Liver (tissue), 9 donors: ENCODE results near the gene EEFSEC. TPM values are rescaled to one million over a fixed set of nuclear protein-coding genes. Genes with fewer than 3 reads are reported as not detected.

Experiments used
- DNase-seq: peaks from one replicate; pipeline ENCODE4 v3.0.0-alpha.2; 2017; ENCODE audit warnings: low spot score
- H3K27ac ChIP-seq, 2 donors: one replicate each; pipeline ENCODE4 v1.7.0; 2013; ENCODE audit warnings: inconsistent platforms in 2 of 2, low read length in 2 of 2, control low read depth in 1 of 2, low read depth in 1 of 2, mild to moderate bottlenecking in 1 of 2
- H3K27me3 ChIP-seq, 4 donors: one replicate each; pipeline versions ENCODE4 v1.6.1 to v1.7.0; 2013; ENCODE audit warnings: low read length in 3 of 4, inconsistent platforms in 1 of 4, mild to moderate bottlenecking in 1 of 4, moderate library complexity in 1 of 4; ENCODE audit not compliant: control insufficient read depth in 4 of 4, insufficient read depth in 4 of 4
- H3K36me3 ChIP-seq, 4 donors: one replicate each; pipeline versions ENCODE4 v1.6.1 to v1.7.0; 2013; ENCODE audit warnings: low read length in 3 of 4, mild to moderate bottlenecking in 3 of 4, low read depth in 1 of 4, moderate library complexity in 1 of 4; ENCODE audit not compliant: control insufficient read depth in 4 of 4, insufficient read depth in 3 of 4
- H3K4me1 ChIP-seq, 4 donors: one replicate each; pipeline versions ENCODE4 v1.6.1 to v1.7.0; 2013; ENCODE audit warnings: low read length in 3 of 4, mild to moderate bottlenecking in 3 of 4, moderate library complexity in 1 of 4; ENCODE audit not compliant: control insufficient read depth in 4 of 4, insufficient read depth in 4 of 4
- H3K4me3 ChIP-seq, 3 donors: one replicate each; pipeline versions ENCODE4 v1.6.1 to v1.7.0; 2013; ENCODE audit warnings: low read length in 3 of 3, control low read depth in 1 of 3, low read depth in 1 of 3, mild to moderate bottlenecking in 1 of 3
- H3K9ac ChIP-seq, 2 donors: one replicate each; pipeline ENCODE4 v1.7.0; 2013; ENCODE audit warnings: low read length in 2 of 2, mild to moderate bottlenecking in 2 of 2, moderate library complexity in 2 of 2, control low read depth in 1 of 2, low read depth in 1 of 2
- H3K9me3 ChIP-seq, 4 donors: one replicate each; pipeline versions ENCODE4 v1.6.1 to v1.7.0; 2013; ENCODE audit warnings: low read length in 3 of 4; ENCODE audit not compliant: control insufficient read depth in 4 of 4
- EGR1 ChIP-seq, 2 donors: IDR thresholded peaks; 2 replicates each; pipeline ENCODE4 v1.6.1; 2016 to 2018; ENCODE audit warnings: antibody characterized with exemption in 2 of 2, low read depth in 2 of 2
- FOXA1 ChIP-seq: IDR thresholded peaks from 2 replicates; pipeline ENCODE4 v1.6.1; 2016; ENCODE audit warnings: antibody characterized with exemption
- FOXA2 ChIP-seq: IDR thresholded peaks from 2 replicates; pipeline ENCODE4 v1.6.1; 2016; ENCODE audit warnings: antibody characterized with exemption
- GABPA ChIP-seq, 2 donors: IDR thresholded peaks in 1 of 2; conservative IDR thresholded peaks in 1 of 2; 2 replicates each; pipeline ENCODE4 v1.6.1; 2016; ENCODE audit warnings: antibody characterized with exemption in 2 of 2, mild to moderate bottlenecking in 1 of 2, moderate library complexity in 1 of 2
- HNF4A ChIP-seq, 2 donors: conservative IDR thresholded peaks; 2 replicates each; pipeline ENCODE4 v1.6.1; 2016; ENCODE audit warnings: antibody characterized with exemption in 2 of 2, mild to moderate bottlenecking in 2 of 2
- HNF4G ChIP-seq: IDR thresholded peaks from 2 replicates; pipeline ENCODE4 v1.6.1; 2016; ENCODE audit warnings: antibody characterized with exemption
- JUND ChIP-seq, 2 donors: IDR thresholded peaks; 2 replicates each; pipeline ENCODE4 v1.6.1; 2016; ENCODE audit warnings: antibody characterized with exemption in 2 of 2
- NR2F2 ChIP-seq: IDR thresholded peaks from 2 replicates; pipeline ENCODE4 v1.6.1; 2016; ENCODE audit warnings: antibody characterized with exemption
- RAD21 ChIP-seq, 2 donors: IDR thresholded peaks; 2 replicates each; pipeline ENCODE4 v1.6.1; 2016; ENCODE audit warnings: antibody characterized with exemption in 2 of 2, mild to moderate bottlenecking in 2 of 2
- SP1 ChIP-seq: IDR thresholded peaks from 2 replicates; pipeline ENCODE4 v1.6.1; 2018; ENCODE audit warnings: antibody characterized with exemption, mild to moderate bottlenecking
- TAF1 ChIP-seq: conservative IDR thresholded peaks from 2 replicates; pipeline ENCODE4 v1.6.1; 2016; ENCODE audit warnings: antibody characterized with exemption, mild to moderate bottlenecking
- YY1 ChIP-seq: IDR thresholded peaks from 2 replicates; pipeline ENCODE4 v1.6.1; 2016; ENCODE audit warnings: antibody characterized with exemption, mild to moderate bottlenecking
- WGBS: extraction: QIAGEN DNeasy Blood & Tissue Kit; methylation state at CpG from one replicate; pipeline ENCODE4 v1.1.7; 2013; 5-methylcytosine and 5-hydroxymethylcytosine counted together
- polyA plus RNA-seq, 2 donors: library from polyadenylated mRNA; stranded (reverse) in 1 of 2; unstranded in 1 of 2; fragments of 200-250 nt in 1 of 2; fragments of >200 nt in 1 of 2; fragmentation: Nextera tagmentation in 1 of 2; extraction: Ambion mirVana in 1 of 2; gene quantifications; one replicate each; pipeline versions ENCODE4 v1.2.1 to v1.2.3, GENCODE V29; 2013 to 2015
- total RNA-seq, 2 donors: library from RNA; depleted of rRNA; stranded (reverse); fragments of >200 nt; gene quantifications; one replicate each; pipeline ENCODE4 v1.2.3, GENCODE V29; 2014
- TF ChIP-seq, protein P1 (sequence below): IDR thresholded peaks from 2 replicates; pipeline ENCODE4 v1.6.1; 2016; ENCODE audit warnings: antibody characterized with exemption
- TF ChIP-seq, protein P2 (sequence below): fragments of 150-350 bp; IDR thresholded peaks from 2 replicates; pipeline ENCODE4 v1.5.1; 2017; ENCODE audit warnings: improper control_type of control experiment, low read depth, low read length; ENCODE audit not compliant: missing input control
- TF ChIP-seq, protein P3 (sequence below): IDR thresholded peaks from 2 replicates; pipeline ENCODE4 v1.6.1; 2016; ENCODE audit warnings: antibody characterized with exemption
- TF ChIP-seq, protein P4 (sequence below): IDR thresholded peaks from 2 replicates; pipeline ENCODE4 v1.6.1; 2016; ENCODE audit warnings: antibody characterized with exemption, mild to moderate bottlenecking
- TF ChIP-seq, protein P5 (sequence below): IDR thresholded peaks from 2 replicates; pipeline ENCODE4 v1.6.1; 2016; ENCODE audit warnings: antibody characterized with exemption
- donor health status: healthy.
- donor health status: healthy.
- donor health status: healthy.
- donor health status: healthy.
- donor health status: healthy.

The EEFSEC gene
- total and polyA plus RNA-seq, 4 donors, result 8.4 to 13.1 (median 10.7) TPM

DNA sequence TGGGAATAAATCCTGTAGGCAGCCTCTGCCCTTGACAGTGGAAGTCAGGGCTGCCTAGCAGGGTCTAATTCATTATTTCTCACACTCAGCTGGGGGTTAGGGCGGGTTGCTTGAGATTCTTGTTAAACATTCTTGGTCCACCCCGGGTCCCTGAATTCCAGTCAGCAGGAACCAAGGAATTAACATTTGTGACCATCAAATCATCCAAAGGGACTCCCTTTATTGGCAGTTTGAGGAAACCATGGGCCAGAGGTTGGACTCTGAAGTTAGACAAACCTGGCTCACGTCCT is 122.8 kb downstream of the EEFSEC start:
- Histone ChIP-seq H3K27ac (no peak overlapping the region), H3K36me3 (peaks cover 0 to 14% (median 5%) of the 10 kb centered on the region in 4 donors), H3K4me3 (no peak overlapping the region), H3K9me3 (no peaks in the 10 kb centered on the region), H3K9ac (no peak overlapping the region), H3K4me1 (no peaks in the 10 kb centered on the region), H3K27me3 (no peaks in the 10 kb centered on the region)
- no peak for DNase-seq
- 92% methylated on average over 3 of the region's 3 CpGs for WGBS
- TF ChIP-seq EGR1 (IDR thresholded peaks at IDR 0.05; ENCODE audit: low read depth in 2 of 2), result no peak
- no peak for TF ChIP-seq JUND (IDR thresholded peaks at IDR 0.05)
- TF ChIP-seq FOXA2, result no peak
- TF ChIP-seq HNF4G, result no peak
- TF ChIP-seq, protein P1, sequence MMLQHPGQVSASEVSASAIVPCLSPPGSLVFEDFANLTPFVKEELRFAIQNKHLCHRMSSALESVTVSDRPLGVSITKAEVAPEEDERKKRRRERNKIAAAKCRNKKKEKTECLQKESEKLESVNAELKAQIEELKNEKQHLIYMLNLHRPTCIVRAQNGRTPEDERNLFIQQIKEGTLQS, result no peak
- no peak for TF ChIP-seq SP1
- no peak for TF ChIP-seq GABPA (IDR thresholded peaks at IDR 0.05 in 1 of 2, conservative IDR thresholded peaks at IDR 0.05 in 1 of 2)
- TF ChIP-seq NR2F2, result no peak
- TF ChIP-seq YY1, result no peak
- no peak for TF ChIP-seq FOXA1
- no peak for TF ChIP-seq TAF1
- TF ChIP-seq RAD21 (IDR thresholded peaks at IDR 0.05), result no peak
- TF ChIP-seq, protein P2, sequence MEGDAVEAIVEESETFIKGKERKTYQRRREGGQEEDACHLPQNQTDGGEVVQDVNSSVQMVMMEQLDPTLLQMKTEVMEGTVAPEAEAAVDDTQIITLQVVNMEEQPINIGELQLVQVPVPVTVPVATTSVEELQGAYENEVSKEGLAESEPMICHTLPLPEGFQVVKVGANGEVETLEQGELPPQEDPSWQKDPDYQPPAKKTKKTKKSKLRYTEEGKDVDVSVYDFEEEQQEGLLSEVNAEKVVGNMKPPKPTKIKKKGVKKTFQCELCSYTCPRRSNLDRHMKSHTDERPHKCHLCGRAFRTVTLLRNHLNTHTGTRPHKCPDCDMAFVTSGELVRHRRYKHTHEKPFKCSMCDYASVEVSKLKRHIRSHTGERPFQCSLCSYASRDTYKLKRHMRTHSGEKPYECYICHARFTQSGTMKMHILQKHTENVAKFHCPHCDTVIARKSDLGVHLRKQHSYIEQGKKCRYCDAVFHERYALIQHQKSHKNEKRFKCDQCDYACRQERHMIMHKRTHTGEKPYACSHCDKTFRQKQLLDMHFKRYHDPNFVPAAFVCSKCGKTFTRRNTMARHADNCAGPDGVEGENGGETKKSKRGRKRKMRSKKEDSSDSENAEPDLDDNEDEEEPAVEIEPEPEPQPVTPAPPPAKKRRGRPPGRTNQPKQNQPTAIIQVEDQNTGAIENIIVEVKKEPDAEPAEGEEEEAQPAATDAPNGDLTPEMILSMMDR, result no peak
- TF ChIP-seq, protein P3, sequence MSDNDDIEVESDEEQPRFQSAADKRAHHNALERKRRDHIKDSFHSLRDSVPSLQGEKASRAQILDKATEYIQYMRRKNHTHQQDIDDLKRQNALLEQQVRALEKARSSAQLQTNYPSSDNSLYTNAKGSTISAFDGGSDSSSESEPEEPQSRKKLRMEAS, result no peak
- TF ChIP-seq HNF4A (conservative IDR thresholded peaks at IDR 0.05), result no peak
- TF ChIP-seq, protein P4, sequence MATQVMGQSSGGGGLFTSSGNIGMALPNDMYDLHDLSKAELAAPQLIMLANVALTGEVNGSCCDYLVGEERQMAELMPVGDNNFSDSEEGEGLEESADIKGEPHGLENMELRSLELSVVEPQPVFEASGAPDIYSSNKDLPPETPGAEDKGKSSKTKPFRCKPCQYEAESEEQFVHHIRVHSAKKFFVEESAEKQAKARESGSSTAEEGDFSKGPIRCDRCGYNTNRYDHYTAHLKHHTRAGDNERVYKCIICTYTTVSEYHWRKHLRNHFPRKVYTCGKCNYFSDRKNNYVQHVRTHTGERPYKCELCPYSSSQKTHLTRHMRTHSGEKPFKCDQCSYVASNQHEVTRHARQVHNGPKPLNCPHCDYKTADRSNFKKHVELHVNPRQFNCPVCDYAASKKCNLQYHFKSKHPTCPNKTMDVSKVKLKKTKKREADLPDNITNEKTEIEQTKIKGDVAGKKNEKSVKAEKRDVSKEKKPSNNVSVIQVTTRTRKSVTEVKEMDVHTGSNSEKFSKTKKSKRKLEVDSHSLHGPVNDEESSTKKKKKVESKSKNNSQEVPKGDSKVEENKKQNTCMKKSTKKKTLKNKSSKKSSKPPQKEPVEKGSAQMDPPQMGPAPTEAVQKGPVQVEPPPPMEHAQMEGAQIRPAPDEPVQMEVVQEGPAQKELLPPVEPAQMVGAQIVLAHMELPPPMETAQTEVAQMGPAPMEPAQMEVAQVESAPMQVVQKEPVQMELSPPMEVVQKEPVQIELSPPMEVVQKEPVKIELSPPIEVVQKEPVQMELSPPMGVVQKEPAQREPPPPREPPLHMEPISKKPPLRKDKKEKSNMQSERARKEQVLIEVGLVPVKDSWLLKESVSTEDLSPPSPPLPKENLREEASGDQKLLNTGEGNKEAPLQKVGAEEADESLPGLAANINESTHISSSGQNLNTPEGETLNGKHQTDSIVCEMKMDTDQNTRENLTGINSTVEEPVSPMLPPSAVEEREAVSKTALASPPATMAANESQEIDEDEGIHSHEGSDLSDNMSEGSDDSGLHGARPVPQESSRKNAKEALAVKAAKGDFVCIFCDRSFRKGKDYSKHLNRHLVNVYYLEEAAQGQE, result no peak

DNA sequence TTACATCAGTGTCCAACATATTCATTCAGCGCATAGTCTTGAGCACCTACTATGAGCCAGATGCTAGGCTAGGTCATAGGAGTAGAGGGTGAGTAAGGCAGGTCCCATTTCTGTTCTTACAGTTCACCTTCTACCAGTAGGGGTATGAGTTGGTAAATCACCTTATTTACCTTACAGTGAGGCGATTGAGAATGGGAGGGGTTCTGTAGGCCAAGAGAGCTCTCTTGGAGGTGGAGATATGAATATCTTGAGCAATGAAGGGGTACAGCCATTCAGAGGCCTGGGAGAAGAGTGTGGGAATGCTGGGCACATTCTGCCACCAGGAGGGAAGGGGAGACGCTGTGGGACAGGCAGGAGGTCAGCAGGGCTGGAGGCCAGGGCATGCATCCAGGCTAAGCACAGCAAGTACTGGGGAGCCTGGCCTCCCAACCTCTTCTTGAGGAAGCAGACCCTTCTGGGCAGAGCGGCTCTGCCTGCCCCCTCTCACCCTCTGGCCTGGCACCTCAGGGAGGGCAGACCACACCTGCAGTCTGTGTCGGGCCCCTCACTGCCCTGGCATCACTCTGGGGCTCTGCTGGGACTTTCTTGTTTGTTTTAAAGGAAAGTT is 123.4 kb downstream of the EEFSEC start:
- H3K27ac ChIP-seq, result no peak overlapping the region
- H3K4me3 ChIP-seq, result no peak overlapping the region
- WGBS, result 95% methylated on average over 5 of the region's 5 CpGs
- H3K9ac ChIP-seq, result no peak overlapping the region
- H3K9me3 ChIP-seq, result no peaks in the 10 kb centered on the region
- peaks cover 0 to 9% (median 3%) of the 10 kb centered on the region in 4 donors for H3K36me3 ChIP-seq
- no peaks in the 10 kb centered on the region for H3K27me3 ChIP-seq
- no peak for DNase-seq
- H3K4me1 ChIP-seq, result peaks cover 0 to 2% (median 1%) of the 10 kb centered on the region in 4 donors
- TF ChIP-seq FOXA2 (no peak), YY1 (no peak), RAD21 (IDR thresholded peaks at IDR 0.05) (no peak), HNF4A (conservative IDR thresholded peaks at IDR 0.05) (no peak), TAF1 (no peak), JUND (IDR thresholded peaks at IDR 0.05) (no peak), EGR1 (IDR thresholded peaks at IDR 0.05; ENCODE audit: low read depth in 2 of 2) (no peak), HNF4G (no peak), SP1 (no peak)
- TF ChIP-seq, protein P4, result no peak
- TF ChIP-seq, protein P5, sequence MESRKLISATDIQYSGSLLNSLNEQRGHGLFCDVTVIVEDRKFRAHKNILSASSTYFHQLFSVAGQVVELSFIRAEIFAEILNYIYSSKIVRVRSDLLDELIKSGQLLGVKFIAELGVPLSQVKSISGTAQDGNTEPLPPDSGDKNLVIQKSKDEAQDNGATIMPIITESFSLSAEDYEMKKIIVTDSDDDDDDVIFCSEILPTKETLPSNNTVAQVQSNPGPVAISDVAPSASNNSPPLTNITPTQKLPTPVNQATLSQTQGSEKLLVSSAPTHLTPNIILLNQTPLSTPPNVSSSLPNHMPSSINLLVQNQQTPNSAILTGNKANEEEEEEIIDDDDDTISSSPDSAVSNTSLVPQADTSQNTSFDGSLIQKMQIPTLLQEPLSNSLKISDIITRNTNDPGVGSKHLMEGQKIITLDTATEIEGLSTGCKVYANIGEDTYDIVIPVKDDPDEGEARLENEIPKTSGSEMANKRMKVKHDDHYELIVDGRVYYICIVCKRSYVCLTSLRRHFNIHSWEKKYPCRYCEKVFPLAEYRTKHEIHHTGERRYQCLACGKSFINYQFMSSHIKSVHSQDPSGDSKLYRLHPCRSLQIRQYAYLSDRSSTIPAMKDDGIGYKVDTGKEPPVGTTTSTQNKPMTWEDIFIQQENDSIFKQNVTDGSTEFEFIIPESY, result no peak
- TF ChIP-seq, protein P2, result no peak
- TF ChIP-seq, protein P1, result no peak
